Progenitor cell of endocrine pancreas (in vitro differentiated cells): ENCODE measurements around the gene DENND5B. TPM values are rescaled to one million over a fixed set of nuclear protein-coding genes. Genes with fewer than 3 reads are reported as not detected.

ENCODE experiments used
- DNase-seq: peaks from one replicate; pipeline ENCODE4 v3.0.0; 2021; ENCODE audit warnings: low spot score; ENCODE audit not compliant: unreplicated experiment
- H3K27ac Mint-ChIP-seq: 2 replicates; pipeline ENCODE4 v1.8.0; 2021; ENCODE audit warnings: mild to moderate bottlenecking, moderate library complexity, mixed read lengths
- H3K27me3 Mint-ChIP-seq: 2 replicates; pipeline ENCODE4 v1.8.0; 2021; ENCODE audit warnings: mixed read lengths
- H3K36me3 Mint-ChIP-seq: 2 replicates; pipeline ENCODE4 v1.8.0; 2022; ENCODE audit warnings: mixed read lengths; ENCODE audit not compliant: insufficient read depth
- H3K4me1 Mint-ChIP-seq: 2 replicates; pipeline ENCODE4 v1.8.0; 2021; ENCODE audit warnings: low read depth, mixed read lengths
- H3K4me3 Mint-ChIP-seq: 2 replicates; pipeline ENCODE4 v1.8.0; 2021; ENCODE audit warnings: low read depth, mild to moderate bottlenecking, moderate library complexity, mixed read lengths
- H3K9me3 Mint-ChIP-seq: 2 replicates; pipeline ENCODE4 v1.8.0; 2021; ENCODE audit warnings: low read depth, mixed read lengths
- CTCF ChIP-seq: fragments of 200-600 bp; sonication (generic); IDR thresholded peaks from one replicate; pipeline ENCODE4 v1.5.0; 2021; ENCODE audit warnings: antibody characterized with exemption, mild to moderate bottlenecking; ENCODE audit not compliant: unreplicated experiment
- total RNA-seq: library from RNA; stranded (reverse); gene quantifications from 2 replicates; pipeline ENCODE4 v1.2.1, GENCODE V29; 2021

DENND5B gene
- total RNA-seq, 1 donor from 2014 or later = 35.0 TPM

DNA sequence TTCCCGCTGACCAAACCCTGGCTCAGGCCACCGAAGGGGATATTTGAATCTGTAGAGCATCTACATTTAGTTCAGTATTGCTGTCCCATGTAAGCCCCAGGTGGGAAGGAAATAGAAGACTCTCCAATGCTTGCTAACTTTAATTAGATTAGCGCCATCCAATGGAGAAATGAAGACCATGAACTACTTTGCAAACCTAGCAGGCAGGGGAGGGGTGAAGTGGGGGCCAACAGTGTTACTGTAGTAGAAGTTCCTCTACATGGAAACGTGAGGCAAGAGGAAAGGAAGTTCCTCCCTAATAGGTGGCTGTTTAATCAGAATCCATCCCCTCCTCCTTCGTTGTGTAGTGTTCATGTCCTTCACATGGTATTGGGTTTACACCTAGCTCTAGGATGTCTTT lies 9.3 kb upstream of the DENND5B start:
- Mint-ChIP-seq H3K9me3 (no peaks in the 10 kb centered on the region), H3K4me3 (no peak overlapping the region), H3K27ac (no peak overlapping the region), H3K27me3 (peaks cover 4% of the 10 kb centered on the region), H3K4me1 (no peaks in the 10 kb centered on the region), H3K36me3 (no peaks in the 10 kb centered on the region)
- DNase-seq = no peak
- TF ChIP-seq CTCF = no peak

GRCh38 chr12:31599053-31599452 lies 8.1 kb upstream of the DENND5B start:
- peaks cover 4% of the 10 kb centered on the region for H3K27me3 Mint-ChIP-seq
- no peaks in the 10 kb centered on the region for H3K36me3 Mint-ChIP-seq
- H3K27ac Mint-ChIP-seq = no peak overlapping the region
- H3K9me3 Mint-ChIP-seq = no peaks in the 10 kb centered on the region
- H3K4me1 Mint-ChIP-seq = no peaks in the 10 kb centered on the region
- no peak overlapping the region for H3K4me3 Mint-ChIP-seq
- no peak for TF ChIP-seq CTCF
- DNase-seq = no peak

DNA sequence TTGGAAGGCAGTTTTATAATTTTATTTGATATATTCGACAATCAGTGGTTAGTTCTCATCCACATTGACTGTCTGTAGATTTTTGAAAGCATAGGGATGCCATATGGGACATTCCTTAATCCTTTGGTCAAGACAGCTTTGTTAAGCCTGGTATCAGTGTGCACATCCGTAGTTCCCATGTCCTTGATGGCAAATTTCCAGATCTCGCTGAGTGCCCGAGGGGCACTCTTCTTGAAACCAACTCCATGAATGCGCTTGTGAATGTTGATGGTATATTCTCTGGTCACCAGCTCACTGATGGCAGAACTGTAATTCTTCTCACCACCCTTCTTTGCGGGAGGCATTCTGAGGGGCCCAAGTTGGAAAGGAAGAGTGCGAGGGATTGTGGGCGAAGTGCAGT lies 6.1 kb upstream of the DENND5B start:
- Mint-ChIP-seq H3K9me3 (no peaks in the 10 kb centered on the region), H3K27ac (no peak overlapping the region), H3K4me1 (no peaks in the 10 kb centered on the region), H3K27me3 (peaks cover 4% of the 10 kb centered on the region), H3K36me3 (no peaks in the 10 kb centered on the region), H3K4me3 (no peak overlapping the region)
- DNase-seq = no peak
- TF ChIP-seq CTCF = no peak

- Mint-ChIP-seq H3K4me3 (no peak overlapping the region), H3K4me1 (peaks cover 7% of the 10 kb centered on the region), H3K9me3 (no peaks in the 10 kb centered on the region), H3K27ac (no peak overlapping the region), H3K36me3 (no peaks in the 10 kb centered on the region), H3K27me3 (peaks cover 4% of the 10 kb centered on the region)
- DNase-seq = no peak
- TF ChIP-seq CTCF = no peak
These were observed 3.7 kb upstream of the DENND5B start for GRCh38 chr12:31594681-31595080.

- Mint-ChIP-seq H3K27me3 (peaks cover 4% of the 10 kb centered on the region), H3K4me1 (peaks cover 22% of the 10 kb centered on the region), H3K4me3 (peak overlapping the region; percentile 94), H3K27ac (peak overlapping the region; percentile 97), H3K9me3 (no peaks in the 10 kb centered on the region), H3K36me3 (no peaks in the 10 kb centered on the region)
- no peak for TF ChIP-seq CTCF
- DNase-seq = peak; percentile 18
These were observed 505 bp upstream of the DENND5B start for GRCh38 chr12:31591380-31591901.
